ENCODE data around the gene RNF10.

RNF10 gene

DNA sequence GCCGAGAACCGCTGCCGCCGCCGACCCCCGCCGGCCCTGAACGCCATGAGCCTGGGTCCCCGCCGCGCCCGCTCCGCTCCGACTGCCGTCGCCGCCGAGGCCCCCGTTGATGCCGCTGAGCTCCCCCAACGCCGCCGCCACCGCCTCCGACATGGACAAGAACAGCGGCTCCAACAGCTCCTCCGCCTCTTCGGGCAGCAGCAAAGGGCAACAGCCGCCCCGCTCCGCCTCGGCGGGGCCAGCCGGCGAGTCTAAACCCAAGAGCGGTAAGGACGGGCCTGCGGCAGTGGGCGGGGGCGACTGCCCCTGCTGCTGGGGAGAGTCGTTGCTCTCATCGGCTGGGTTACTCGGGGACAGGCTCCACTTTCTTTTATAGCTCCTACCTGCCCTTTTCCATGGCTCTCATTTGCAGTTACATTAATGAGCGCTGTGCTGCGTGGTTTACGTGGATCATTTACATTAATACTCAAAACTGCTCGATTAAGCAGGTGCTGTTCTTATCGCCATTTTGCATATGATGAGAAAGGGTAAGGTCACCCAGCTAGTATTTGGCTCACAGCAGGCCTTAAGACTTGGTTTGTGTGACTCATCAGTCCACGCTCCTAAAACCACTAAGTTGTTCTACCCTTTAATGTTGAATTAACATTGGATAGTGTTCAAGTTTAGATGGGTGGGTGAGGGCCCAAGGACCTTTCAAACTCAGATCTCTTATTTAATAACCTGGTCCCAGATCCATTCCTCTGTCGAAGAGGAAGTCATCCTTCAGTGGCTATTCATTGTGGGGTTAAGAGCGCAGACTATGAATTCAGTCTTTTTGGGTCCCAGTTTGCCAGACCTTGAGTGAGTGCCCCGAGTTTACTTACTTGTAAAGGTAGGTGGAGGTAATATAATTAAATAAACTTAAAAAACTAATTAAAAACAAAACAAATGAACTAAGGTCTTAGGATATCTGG lies 823 bp downstream of the RNF10 start:
- peak; percentile 66 for DNase-seq
- H3K27ac Mint-ChIP-seq: peak overlapping the region; percentile 96
- H3K4me3 Mint-ChIP-seq: peak overlapping the region; percentile 94
- H3K36me3 Mint-ChIP-seq (ENCODE audit: low read depth): peaks cover 34% of the 10 kb centered on the region
- H3K9me3 Mint-ChIP-seq: no peaks in the 10 kb centered on the region
- H3K27me3 Mint-ChIP-seq (ENCODE audit: low read depth, poor library complexity): peaks cover 3% of the 10 kb centered on the region
- peaks cover 44% of the 10 kb centered on the region for H3K4me1 Mint-ChIP-seq
- TF ChIP-seq, protein P1, sequence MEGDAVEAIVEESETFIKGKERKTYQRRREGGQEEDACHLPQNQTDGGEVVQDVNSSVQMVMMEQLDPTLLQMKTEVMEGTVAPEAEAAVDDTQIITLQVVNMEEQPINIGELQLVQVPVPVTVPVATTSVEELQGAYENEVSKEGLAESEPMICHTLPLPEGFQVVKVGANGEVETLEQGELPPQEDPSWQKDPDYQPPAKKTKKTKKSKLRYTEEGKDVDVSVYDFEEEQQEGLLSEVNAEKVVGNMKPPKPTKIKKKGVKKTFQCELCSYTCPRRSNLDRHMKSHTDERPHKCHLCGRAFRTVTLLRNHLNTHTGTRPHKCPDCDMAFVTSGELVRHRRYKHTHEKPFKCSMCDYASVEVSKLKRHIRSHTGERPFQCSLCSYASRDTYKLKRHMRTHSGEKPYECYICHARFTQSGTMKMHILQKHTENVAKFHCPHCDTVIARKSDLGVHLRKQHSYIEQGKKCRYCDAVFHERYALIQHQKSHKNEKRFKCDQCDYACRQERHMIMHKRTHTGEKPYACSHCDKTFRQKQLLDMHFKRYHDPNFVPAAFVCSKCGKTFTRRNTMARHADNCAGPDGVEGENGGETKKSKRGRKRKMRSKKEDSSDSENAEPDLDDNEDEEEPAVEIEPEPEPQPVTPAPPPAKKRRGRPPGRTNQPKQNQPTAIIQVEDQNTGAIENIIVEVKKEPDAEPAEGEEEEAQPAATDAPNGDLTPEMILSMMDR (IDR thresholded peaks at IDR 0.05): no peak

DNA sequence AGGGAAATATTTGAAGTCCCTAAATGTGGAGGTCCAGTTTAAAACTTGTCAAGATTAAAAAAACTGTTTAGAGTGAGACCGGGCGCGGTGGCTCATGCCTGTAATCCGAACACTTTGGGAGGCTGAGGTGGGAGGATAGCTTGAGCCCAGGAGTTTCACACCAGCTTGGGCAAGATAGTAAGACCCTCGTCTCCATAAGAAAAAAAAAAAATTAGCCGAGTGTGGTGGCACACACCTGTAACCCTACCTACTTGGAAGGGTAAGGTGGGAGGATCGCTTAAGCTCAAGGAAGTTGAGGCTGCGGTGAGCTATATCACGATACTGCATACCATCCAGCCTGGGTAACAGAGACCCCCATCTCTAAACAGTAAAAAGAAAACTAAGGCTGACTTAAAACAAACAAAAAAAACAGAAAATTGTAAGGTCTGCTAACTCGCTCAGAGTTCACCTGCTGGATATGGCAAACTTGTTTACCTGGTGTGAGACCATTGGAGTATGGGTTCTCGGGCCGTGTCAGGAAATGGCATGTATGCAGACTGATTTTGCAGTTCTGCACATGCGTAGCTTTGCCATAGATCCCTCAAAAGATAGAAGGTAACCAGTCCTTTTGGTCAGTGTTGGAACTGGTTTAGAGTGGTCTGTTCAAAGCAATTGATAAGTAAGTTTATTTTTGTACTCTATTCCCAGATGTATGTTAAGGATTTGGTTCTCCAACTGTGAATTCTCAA lies 2.1 kb downstream of the RNF10 start:
- no peak for DNase-seq
- Mint-ChIP-seq H3K27ac (no peak overlapping the region), H3K27me3 (ENCODE audit: low read depth, poor library complexity) (no peaks in the 10 kb centered on the region), H3K4me3 (peak overlapping the region; percentile 94), H3K36me3 (ENCODE audit: low read depth) (peaks cover 45% of the 10 kb centered on the region), H3K4me1 (peaks cover 41% of the 10 kb centered on the region), H3K9me3 (no peaks in the 10 kb centered on the region)
- TF ChIP-seq, protein P1 (IDR thresholded peaks at IDR 0.05): no peak

DNA sequence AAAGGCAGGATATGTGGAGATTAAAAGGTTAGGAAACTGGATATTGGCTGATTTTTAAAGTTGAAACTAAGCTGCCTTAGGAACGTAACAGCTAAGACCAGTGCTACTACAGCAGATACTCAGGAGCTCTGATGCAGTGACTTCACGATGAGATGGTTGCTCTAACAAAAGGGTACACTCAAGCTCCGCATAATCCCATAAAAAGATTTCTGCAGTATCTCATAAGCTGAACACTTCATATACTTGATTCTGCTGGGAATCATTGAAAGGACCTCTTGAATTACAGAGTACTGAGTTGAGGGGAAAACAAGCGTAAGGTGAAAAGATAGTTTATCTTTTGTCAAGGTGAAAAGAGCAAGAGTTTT lies 3.7 kb downstream of the RNF10 start:
- H3K4me1 Mint-ChIP-seq: peaks cover 41% of the 10 kb centered on the region
- TF ChIP-seq, protein P1 (IDR thresholded peaks at IDR 0.05): no peak
- H3K36me3 Mint-ChIP-seq (ENCODE audit: low read depth): peaks cover 58% of the 10 kb centered on the region
- DNase-seq: no peak
- H3K27ac Mint-ChIP-seq: peak overlapping the region; percentile 39
- no peaks in the 10 kb centered on the region for H3K9me3 Mint-ChIP-seq
- H3K27me3 Mint-ChIP-seq (ENCODE audit: low read depth, poor library complexity): no peaks in the 10 kb centered on the region
- H3K4me3 Mint-ChIP-seq: peak overlapping the region; percentile 13

DNA sequence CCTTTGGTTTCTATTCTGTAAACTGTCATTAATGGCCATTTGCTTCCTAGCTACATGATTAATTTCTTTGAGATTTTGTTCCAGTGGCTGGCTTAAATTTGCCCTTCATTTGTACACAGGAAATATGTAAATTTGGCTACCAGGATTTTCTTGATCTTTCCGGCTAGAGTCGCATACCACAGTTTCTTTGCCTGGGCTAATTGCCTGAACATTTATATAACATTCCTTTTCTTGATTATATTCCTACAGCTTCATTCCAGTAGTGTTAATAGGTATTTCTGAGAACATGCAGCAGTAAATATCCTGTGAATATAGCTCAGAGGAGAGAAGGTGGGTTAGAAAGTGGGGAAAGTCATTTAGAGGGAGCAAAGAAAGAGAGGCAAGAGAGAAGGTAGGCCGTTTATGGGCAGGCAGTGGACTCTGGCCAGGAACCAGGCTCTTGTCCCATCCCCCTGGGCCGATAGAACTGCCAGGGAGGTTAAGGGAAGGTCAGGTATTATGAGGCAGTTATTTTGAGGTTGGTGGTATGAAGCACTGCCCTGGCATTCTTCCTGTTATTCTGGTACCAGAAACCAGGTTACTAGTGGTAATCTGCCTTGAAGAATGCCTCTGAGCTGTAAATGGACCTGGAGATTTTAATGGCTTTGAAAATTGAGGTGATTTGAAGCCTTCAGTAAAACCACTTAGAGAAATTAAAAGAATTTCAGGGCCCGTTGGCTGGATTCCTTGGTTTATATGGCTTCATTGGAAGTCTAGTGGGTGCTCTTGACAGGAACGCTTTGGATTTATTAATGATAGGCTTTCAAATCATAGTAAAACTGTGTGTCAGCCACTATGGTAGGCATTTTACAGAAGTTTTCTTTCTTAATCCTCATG lies 4.4 kb downstream of the RNF10 start:
- DNase-seq: no peak
- Mint-ChIP-seq H3K4me3 (no peak overlapping the region), H3K9me3 (no peaks in the 10 kb centered on the region), H3K27me3 (ENCODE audit: low read depth, poor library complexity) (no peaks in the 10 kb centered on the region), H3K27ac (peak overlapping the region; percentile 71), H3K4me1 (peaks cover 41% of the 10 kb centered on the region), H3K36me3 (ENCODE audit: low read depth) (peaks cover 64% of the 10 kb centered on the region)
- TF ChIP-seq, protein P1 (IDR thresholded peaks at IDR 0.05): no peak

DNA sequence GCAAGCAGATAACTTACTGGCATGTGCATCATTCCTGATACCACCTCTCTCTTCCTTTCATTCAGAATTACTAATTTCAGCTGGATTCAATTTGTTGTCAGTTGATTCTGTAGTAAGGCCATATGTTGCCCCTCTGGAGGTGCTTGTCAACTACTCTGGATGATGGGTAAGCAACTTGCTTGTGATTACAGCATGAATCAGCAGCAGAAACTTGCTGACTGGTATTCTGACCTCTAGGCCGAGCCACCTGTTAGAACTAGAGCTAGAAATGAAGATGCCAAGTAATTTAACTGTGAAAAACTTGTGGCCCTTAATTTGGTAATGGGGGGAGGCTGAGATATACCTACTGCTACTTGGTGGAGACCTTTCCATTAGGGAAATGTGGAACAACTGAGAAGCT lies 5.1 kb downstream of the RNF10 start:
- TF ChIP-seq, protein P1 (IDR thresholded peaks at IDR 0.05): no peak
- Mint-ChIP-seq H3K27ac (no peak overlapping the region), H3K4me3 (no peak overlapping the region), H3K36me3 (ENCODE audit: low read depth) (peaks cover 72% of the 10 kb centered on the region), H3K9me3 (no peaks in the 10 kb centered on the region), H3K4me1 (peaks cover 41% of the 10 kb centered on the region), H3K27me3 (ENCODE audit: low read depth, poor library complexity) (no peaks in the 10 kb centered on the region)
- DNase-seq: no peak

Measured in nephron progenitor cell (in vitro differentiated cells).